ENCODE results near the gene SCYGR5. TPM values are rescaled to one million over a fixed set of nuclear protein-coding genes. Genes with fewer than 3 reads are reported as not detected.

Gene SCYGR5
- total RNA-seq, 2 donors from 2014 or later: not detected

DNA sequence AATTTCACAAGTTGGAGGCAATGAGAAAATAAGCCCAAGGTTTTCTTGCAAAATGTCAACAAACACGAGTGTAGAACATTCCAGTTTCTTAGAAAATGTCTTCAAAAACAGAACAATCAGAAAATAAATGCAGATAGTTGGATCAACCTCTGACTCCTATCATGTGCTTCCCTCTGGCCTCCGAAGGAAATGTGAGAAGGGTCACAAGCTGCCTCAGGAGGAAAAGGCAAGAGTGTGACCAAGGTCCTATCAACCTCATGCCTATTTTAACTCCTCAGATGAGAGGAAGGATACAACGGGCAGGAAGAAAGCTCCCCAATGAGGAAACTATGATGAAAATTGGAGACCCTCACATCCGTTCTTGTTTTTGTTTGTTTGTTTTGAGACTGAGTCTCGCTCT is 7.9 kb downstream of the SCYGR5 start:
- no peak overlapping the region for H3K4me3 ChIP-seq
- H3K36me3 ChIP-seq: no peaks in the 10 kb centered on the region
- ATAC-seq (ENCODE audit: insufficient number of reproducible peaks, low FRiP score, low read depth): no peak
- DNase-seq (ENCODE audit: low spot score): no peak
- H3K4me1 ChIP-seq (ENCODE audit: control insufficient read depth in 1 of 2, low read depth in 2 of 2): no peaks in the 10 kb centered on the region
- no peak overlapping the region for H3K27ac ChIP-seq
- H3K27me3 ChIP-seq (replicated peaks; ENCODE audit: insufficient read depth): no peaks in the 10 kb centered on the region
- TF ChIP-seq, protein P1, sequence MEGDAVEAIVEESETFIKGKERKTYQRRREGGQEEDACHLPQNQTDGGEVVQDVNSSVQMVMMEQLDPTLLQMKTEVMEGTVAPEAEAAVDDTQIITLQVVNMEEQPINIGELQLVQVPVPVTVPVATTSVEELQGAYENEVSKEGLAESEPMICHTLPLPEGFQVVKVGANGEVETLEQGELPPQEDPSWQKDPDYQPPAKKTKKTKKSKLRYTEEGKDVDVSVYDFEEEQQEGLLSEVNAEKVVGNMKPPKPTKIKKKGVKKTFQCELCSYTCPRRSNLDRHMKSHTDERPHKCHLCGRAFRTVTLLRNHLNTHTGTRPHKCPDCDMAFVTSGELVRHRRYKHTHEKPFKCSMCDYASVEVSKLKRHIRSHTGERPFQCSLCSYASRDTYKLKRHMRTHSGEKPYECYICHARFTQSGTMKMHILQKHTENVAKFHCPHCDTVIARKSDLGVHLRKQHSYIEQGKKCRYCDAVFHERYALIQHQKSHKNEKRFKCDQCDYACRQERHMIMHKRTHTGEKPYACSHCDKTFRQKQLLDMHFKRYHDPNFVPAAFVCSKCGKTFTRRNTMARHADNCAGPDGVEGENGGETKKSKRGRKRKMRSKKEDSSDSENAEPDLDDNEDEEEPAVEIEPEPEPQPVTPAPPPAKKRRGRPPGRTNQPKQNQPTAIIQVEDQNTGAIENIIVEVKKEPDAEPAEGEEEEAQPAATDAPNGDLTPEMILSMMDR (IDR thresholded peaks at IDR 0.05): no peak
- H3K9me3 ChIP-seq: no peaks in the 10 kb centered on the region

GRCh38 chr2:227677928-227678327 is 11.3 kb downstream of the SCYGR5 start:
- H3K9me3 ChIP-seq: no peaks in the 10 kb centered on the region
- TF ChIP-seq, protein P1 (IDR thresholded peaks at IDR 0.05): no peak
- H3K27me3 ChIP-seq (replicated peaks; ENCODE audit: insufficient read depth): no peaks in the 10 kb centered on the region
- no peak overlapping the region for H3K4me3 ChIP-seq
- H3K4me1 ChIP-seq (ENCODE audit: control insufficient read depth in 1 of 2, low read depth in 2 of 2): no peaks in the 10 kb centered on the region
- DNase-seq (ENCODE audit: low spot score): no peak
- H3K36me3 ChIP-seq: no peaks in the 10 kb centered on the region
- no peak for ATAC-seq (ENCODE audit: insufficient number of reproducible peaks, low FRiP score, low read depth)
- no peak overlapping the region for H3K27ac ChIP-seq

GRCh38 chr2:227684258-227684657 is 17.7 kb downstream of the SCYGR5 start:
- no peaks in the 10 kb centered on the region for H3K27me3 ChIP-seq (replicated peaks; ENCODE audit: insufficient read depth)
- no peak overlapping the region for H3K27ac ChIP-seq
- H3K4me3 ChIP-seq: no peak overlapping the region
- H3K4me1 ChIP-seq (ENCODE audit: control insufficient read depth in 1 of 2, low read depth in 2 of 2): no peaks in the 10 kb centered on the region
- ATAC-seq (ENCODE audit: insufficient number of reproducible peaks, low FRiP score, low read depth): no peak
- TF ChIP-seq, protein P1 (IDR thresholded peaks at IDR 0.05): no peak
- no peaks in the 10 kb centered on the region for H3K9me3 ChIP-seq
- DNase-seq (ENCODE audit: low spot score): no peak
- no peaks in the 10 kb centered on the region for H3K36me3 ChIP-seq

DNA sequence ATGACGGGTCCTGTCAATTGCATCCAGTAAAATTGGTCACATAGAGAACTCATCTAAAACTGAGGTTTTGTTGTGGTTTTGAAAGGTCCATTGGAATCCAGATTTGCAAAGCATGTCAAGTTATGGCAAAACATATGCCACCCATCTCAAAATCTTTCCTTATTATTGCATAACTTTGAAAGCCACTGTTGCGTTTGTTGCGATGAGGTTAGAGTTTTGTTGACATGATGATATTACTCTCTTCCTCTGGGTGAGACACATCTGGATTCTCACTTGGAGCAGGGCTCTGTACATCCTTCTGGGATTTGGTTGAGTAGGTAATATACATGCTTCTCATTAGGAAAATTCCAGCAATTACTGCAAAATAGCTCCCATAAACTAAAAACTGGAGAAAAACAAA is 20.6 kb downstream of the SCYGR5 start:
- ATAC-seq (ENCODE audit: insufficient number of reproducible peaks, low FRiP score, low read depth) (no peak), DNase-seq (ENCODE audit: low spot score) (no peak)
- H3K27ac ChIP-seq: no peak overlapping the region
- no peaks in the 10 kb centered on the region for H3K9me3 ChIP-seq
- no peaks in the 10 kb centered on the region for H3K27me3 ChIP-seq (replicated peaks; ENCODE audit: insufficient read depth)
- H3K36me3 ChIP-seq: no peaks in the 10 kb centered on the region
- TF ChIP-seq, protein P1 (IDR thresholded peaks at IDR 0.05): no peak
- H3K4me1 ChIP-seq (ENCODE audit: control insufficient read depth in 1 of 2, low read depth in 2 of 2): no peaks in the 10 kb centered on the region
- H3K4me3 ChIP-seq: no peak overlapping the region

DNA sequence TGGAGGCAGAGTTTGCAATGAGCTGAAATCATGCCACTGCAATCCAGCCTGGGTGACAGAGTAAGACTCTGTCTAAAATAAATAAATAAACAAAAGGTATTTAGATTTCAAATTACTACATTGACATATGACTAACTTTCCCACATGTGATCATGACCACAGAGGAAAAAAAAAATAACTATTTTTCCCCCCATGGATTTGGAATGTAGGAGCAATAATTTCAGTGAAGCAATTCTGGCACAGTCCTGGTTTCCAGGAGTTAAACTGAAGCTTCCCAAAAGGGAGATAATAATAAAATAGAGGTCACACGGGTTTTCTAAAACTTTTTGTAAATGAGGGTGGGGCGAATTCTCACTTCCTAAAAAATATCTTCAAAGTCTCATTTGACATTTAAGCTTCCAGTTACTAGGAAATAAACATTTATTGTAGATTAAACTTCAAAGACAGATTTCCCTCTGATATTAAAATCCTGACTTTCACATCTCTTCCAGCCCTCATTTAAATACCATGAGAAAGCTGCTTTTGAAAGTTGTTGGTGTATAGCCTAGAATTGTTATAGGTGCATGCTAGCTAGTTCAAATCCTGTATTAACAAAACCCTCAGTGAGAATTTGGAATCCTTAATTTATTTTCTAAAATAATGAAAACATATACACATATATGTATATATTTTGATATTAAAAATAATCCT is 30.5 kb downstream of the SCYGR5 start:
- H3K4me3 ChIP-seq: no peak overlapping the region
- H3K27ac ChIP-seq: no peak overlapping the region
- H3K4me1 ChIP-seq (ENCODE audit: control insufficient read depth in 1 of 2, low read depth in 2 of 2): no peaks in the 10 kb centered on the region
- H3K9me3 ChIP-seq: no peaks in the 10 kb centered on the region
- TF ChIP-seq, protein P1 (IDR thresholded peaks at IDR 0.05): no peak
- H3K36me3 ChIP-seq: no peaks in the 10 kb centered on the region
- ATAC-seq (ENCODE audit: insufficient number of reproducible peaks, low FRiP score, low read depth) (no peak), DNase-seq (ENCODE audit: low spot score) (no peak)
- no peaks in the 10 kb centered on the region for H3K27me3 ChIP-seq (replicated peaks; ENCODE audit: insufficient read depth)

Measured in thoracic aorta (tissue), 2 donors.